Nephron (organoid): Measurements from ENCODE around the gene GPR141.

Source experiments
- H3K27ac Mint-ChIP-seq, 3 experiments: 2 replicates each; pipeline ENCODE4 v1.8.0; 2020; ENCODE audit warnings: mixed read lengths in 3 of 3, mild to moderate bottlenecking in 2 of 3, moderate library complexity in 1 of 3
- H3K27me3 Mint-ChIP-seq: 2 replicates; pipeline ENCODE4 v1.8.0; 2021; ENCODE audit warnings: low read depth, mild to moderate bottlenecking, moderate library complexity, mixed read lengths
- H3K36me3 Mint-ChIP-seq: 2 replicates; pipeline ENCODE4 v1.8.0; 2020; ENCODE audit warnings: low read depth, mixed read lengths
- H3K4me1 Mint-ChIP-seq: 2 replicates; pipeline ENCODE4 v1.8.0; 2020; ENCODE audit warnings: mixed read lengths
- H3K4me3 Mint-ChIP-seq, 3 experiments: 2 replicates each; pipeline ENCODE4 v1.8.0; 2020; ENCODE audit warnings: mild to moderate bottlenecking in 3 of 3, mixed read lengths in 3 of 3, moderate library complexity in 2 of 3
- H3K9me3 Mint-ChIP-seq: 2 replicates; pipeline ENCODE4 v1.8.0; 2020; ENCODE audit warnings: mixed read lengths
- TF ChIP-seq, protein P1 (sequence below), 3 experiments: fragments of 200-600 bp; sonication (generic); IDR thresholded peaks; one replicate each; pipeline ENCODE4 v1.5.0; 2021; ENCODE audit warnings: antibody characterized with exemption in 3 of 3; ENCODE audit not compliant: unreplicated experiment in 3 of 3

Gene GPR141

DNA sequence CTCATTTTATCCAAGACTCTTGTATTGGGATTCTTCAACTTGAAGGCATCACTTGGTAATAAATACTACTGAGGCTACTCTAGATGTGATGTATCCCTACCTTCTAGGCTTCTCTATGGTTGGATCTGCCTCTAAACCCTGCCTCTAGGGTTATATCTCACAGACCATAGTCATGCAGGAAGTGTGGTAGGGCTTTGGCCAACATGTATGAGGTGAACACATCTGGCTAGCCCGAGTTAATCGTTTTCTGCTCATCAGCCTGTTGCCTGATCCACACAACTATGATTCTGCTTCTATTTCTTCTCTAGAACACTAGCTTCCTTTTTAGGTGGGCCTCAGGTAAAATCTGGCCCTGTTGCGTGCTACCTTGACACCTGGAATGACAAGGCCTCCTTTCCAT, 86.2 kb downstream of the GPR141 start:
- H3K9me3 Mint-ChIP-seq, result peaks cover 4% of the 10 kb centered on the region
- no peaks in the 10 kb centered on the region for H3K4me1 Mint-ChIP-seq
- no peak overlapping the region for H3K27ac Mint-ChIP-seq
- no peak overlapping the region for H3K4me3 Mint-ChIP-seq
- TF ChIP-seq, protein P1, sequence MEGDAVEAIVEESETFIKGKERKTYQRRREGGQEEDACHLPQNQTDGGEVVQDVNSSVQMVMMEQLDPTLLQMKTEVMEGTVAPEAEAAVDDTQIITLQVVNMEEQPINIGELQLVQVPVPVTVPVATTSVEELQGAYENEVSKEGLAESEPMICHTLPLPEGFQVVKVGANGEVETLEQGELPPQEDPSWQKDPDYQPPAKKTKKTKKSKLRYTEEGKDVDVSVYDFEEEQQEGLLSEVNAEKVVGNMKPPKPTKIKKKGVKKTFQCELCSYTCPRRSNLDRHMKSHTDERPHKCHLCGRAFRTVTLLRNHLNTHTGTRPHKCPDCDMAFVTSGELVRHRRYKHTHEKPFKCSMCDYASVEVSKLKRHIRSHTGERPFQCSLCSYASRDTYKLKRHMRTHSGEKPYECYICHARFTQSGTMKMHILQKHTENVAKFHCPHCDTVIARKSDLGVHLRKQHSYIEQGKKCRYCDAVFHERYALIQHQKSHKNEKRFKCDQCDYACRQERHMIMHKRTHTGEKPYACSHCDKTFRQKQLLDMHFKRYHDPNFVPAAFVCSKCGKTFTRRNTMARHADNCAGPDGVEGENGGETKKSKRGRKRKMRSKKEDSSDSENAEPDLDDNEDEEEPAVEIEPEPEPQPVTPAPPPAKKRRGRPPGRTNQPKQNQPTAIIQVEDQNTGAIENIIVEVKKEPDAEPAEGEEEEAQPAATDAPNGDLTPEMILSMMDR (IDR thresholded peaks at IDR 0.05; ENCODE audit: unreplicated experiment in 3 of 3), result no peak
- no peaks in the 10 kb centered on the region for H3K36me3 Mint-ChIP-seq
- no peaks in the 10 kb centered on the region for H3K27me3 Mint-ChIP-seq

DNA sequence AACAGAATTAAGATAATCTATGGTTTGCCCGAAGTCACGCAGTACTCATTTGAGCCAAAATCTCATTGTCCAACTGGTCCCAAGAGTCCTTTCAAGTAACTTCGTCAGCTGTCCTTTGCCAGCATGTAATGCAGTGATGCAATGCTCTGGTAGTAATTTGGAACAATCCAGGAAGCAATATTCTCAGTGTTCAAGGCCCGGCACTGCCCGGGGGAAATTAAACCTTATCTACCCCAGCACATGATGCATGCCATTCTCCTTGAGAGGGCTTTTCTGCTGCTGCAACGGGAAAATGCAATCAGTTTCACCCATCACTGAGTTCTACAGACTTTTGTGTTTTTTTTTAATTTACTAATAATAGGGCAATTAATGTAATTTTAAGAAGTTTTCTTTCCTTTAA, 87.3 kb downstream of the GPR141 start:
- Mint-ChIP-seq H3K27me3 (no peaks in the 10 kb centered on the region), H3K36me3 (peaks cover 6% of the 10 kb centered on the region), H3K27ac (no peak overlapping the region), H3K4me3 (no peak overlapping the region), H3K9me3 (peaks cover 14% of the 10 kb centered on the region), H3K4me1 (no peaks in the 10 kb centered on the region)
- TF ChIP-seq, protein P1 (IDR thresholded peaks at IDR 0.05; ENCODE audit: unreplicated experiment in 3 of 3), result no peak

DNA sequence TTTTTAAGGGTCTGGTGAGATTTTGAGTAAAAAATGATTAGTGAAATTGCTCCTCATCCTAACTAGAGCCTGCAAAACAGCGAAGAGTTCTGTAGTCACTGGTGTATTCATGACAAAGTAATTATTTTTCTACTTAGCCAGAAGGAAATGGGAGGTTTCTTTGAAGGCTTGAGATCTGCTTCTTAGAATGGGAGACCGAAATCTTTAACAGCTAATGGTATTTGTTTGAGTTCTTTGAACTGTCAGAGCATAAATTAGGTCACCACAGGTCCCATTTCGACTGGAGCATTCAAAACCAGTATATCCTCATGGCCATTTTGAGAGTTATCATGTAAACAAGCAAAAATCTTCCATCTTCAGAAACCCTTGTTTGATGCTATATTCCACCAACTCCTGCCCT, 87.8 kb downstream of the GPR141 start:
- Mint-ChIP-seq H3K36me3 (peaks cover 6% of the 10 kb centered on the region), H3K4me1 (no peaks in the 10 kb centered on the region), H3K9me3 (peaks cover 14% of the 10 kb centered on the region), H3K27ac (no peak overlapping the region), H3K27me3 (no peaks in the 10 kb centered on the region), H3K4me3 (no peak overlapping the region)
- TF ChIP-seq, protein P1 (IDR thresholded peaks at IDR 0.05; ENCODE audit: unreplicated experiment in 3 of 3), result no peak

DNA sequence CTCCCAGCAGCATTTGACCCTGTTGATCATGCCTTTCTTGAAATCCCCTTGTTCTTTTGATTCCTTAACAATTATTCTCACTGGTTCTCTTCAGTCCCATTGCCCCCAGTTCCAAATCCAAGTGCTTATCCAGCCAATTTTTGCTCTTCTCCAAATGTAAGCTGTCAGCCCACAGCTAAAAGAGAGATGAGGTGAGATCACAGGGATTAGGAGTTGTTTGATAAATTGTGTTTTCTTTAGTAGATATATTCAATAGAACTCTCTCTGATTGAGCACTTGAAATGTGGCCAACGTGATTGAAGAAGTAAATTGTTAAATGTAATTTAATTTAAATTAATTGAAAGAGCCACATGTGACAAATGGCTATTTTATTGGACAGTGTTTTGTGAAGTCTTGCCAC, 88.2 kb downstream of the GPR141 start:
- Mint-ChIP-seq H3K9me3 (peaks cover 16% of the 10 kb centered on the region), H3K36me3 (peaks cover 6% of the 10 kb centered on the region), H3K4me1 (no peaks in the 10 kb centered on the region), H3K27me3 (no peaks in the 10 kb centered on the region), H3K4me3 (no peak overlapping the region), H3K27ac (no peak overlapping the region)
- TF ChIP-seq, protein P1 (IDR thresholded peaks at IDR 0.05; ENCODE audit: unreplicated experiment in 3 of 3), result no peak

DNA sequence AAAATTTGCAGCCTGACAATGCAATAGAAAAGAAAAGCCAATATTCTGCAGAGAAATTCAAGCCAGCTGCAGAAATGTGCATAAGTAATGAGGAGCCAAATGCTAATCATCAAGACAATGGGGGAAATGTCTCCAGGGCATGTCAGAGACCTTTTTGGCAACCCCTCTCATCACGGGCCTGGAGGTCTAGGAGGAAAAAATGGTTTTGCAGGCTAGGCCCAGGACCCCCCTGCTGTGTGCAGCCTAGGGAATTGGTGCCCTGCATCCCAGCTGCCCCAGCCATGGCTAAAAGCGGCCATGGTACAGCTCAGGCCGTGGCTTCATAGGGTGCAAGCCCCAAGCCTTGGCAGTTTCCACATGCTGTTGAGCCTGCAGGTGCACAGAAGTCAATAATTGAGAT, 92.4 kb downstream of the GPR141 start:
- Mint-ChIP-seq H3K4me1 (no peaks in the 10 kb centered on the region), H3K27me3 (no peaks in the 10 kb centered on the region), H3K4me3 (no peak overlapping the region), H3K27ac (no peak overlapping the region), H3K9me3 (peaks cover 24% of the 10 kb centered on the region), H3K36me3 (peaks cover 6% of the 10 kb centered on the region)
- TF ChIP-seq, protein P1 (IDR thresholded peaks at IDR 0.05; ENCODE audit: unreplicated experiment in 3 of 3), result no peak

DNA sequence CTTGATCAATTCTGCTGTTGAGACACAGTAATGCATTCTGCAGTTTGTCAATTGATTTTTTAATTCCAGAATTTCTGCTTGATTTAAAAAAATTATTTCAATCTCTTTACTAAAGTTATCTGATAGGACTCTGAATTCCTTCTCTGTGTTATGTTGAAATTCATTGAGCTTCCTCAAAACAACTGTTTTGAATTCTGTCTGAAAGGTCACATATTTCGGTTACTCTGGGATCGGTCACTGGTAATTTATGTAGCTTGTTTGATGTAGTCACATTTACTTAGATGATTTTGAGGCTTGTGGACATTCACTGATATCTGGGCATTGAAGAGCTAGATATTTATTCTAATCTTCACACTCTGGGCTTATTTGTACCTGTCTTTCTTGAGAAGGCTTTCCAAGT, 97.6 kb downstream of the GPR141 start:
- no peak overlapping the region for H3K4me3 Mint-ChIP-seq
- H3K9me3 Mint-ChIP-seq, result peaks cover 11% of the 10 kb centered on the region
- no peaks in the 10 kb centered on the region for H3K36me3 Mint-ChIP-seq
- TF ChIP-seq, protein P1 (IDR thresholded peaks at IDR 0.05; ENCODE audit: unreplicated experiment in 3 of 3), result no peak
- no peak overlapping the region for H3K27ac Mint-ChIP-seq
- no peaks in the 10 kb centered on the region for H3K27me3 Mint-ChIP-seq
- H3K4me1 Mint-ChIP-seq, result no peaks in the 10 kb centered on the region
